HEK293T (cell line): Measurements from ENCODE around the gene ZNF43.
"Not testable (repeated sequence)": the region's sequence is repeated elsewhere in the genome, so short reads cannot be mapped to it uniquely, and the experiment has no call there.

Experiments used
- CTCF ChIA-PET: fragments of 350-600 bp; formaldehyde crosslinking; extraction: SDS; loops from one replicate; lab custom pipeline; 2021; ENCODE audit warnings: antibody characterized with exemption, inconsistent platforms; lab: Yijun Ruan, JAX
- POLR2A ChIA-PET: fragments of 350-600 bp; formaldehyde crosslinking; extraction: SDS; loops from one replicate; lab custom pipeline; 2020; ENCODE audit warnings: antibody characterized with exemption, inconsistent platforms; lab: Yijun Ruan, JAX
- DNase-seq: peaks from one replicate; pipeline ENCODE4 v3.0.0; 2012; ENCODE audit warnings: mixed read lengths; ENCODE audit errors: extremely low spot score
- BHLHE40 ChIP-seq: fragments of 450-650 bp; IDR thresholded peaks from 2 replicates; pipeline ENCODE4 v1.6.1; 2016; ENCODE audit warnings: mild to moderate bottlenecking, moderate library complexity, borderline replicate concordance
- CTBP1 ChIP-seq: fragments of 450-650 bp; IDR thresholded peaks from 2 replicates; pipeline ENCODE4 v1.6.1; 2016; ENCODE audit warnings: borderline replicate concordance
- ELF4 ChIP-seq: fragments of 450-650 bp; IDR thresholded peaks from 2 replicates; pipeline ENCODE4 v1.6.1; 2017; ENCODE audit warnings: antibody characterized with exemption
- FOXA1 ChIP-seq: fragments of 450-650 bp; IDR thresholded peaks from 2 replicates; pipeline ENCODE4 v1.6.1; 2016; ENCODE audit warnings: mild to moderate bottlenecking
- HDGF ChIP-seq: fragments of 450-650 bp; IDR thresholded peaks from 2 replicates; pipeline ENCODE4 v1.6.1; 2017; ENCODE audit warnings: antibody characterized with exemption, borderline replicate concordance
- SUZ12 ChIP-seq: fragments of 450-650 bp; IDR thresholded peaks from 2 replicates; pipeline ENCODE4 v1.6.1; 2016; ENCODE audit warnings: mild to moderate bottlenecking
- ZNF384 ChIP-seq: fragments of 450-650 bp; IDR thresholded peaks from 2 replicates; pipeline ENCODE4 v1.6.1; 2016
- TF ChIP-seq, protein P1 (sequence below): fragments of 450-650 bp; IDR thresholded peaks from 2 replicates; pipeline ENCODE4 v1.6.1; 2016

ZNF43 gene

GRCh38 chr19:21765151-21765550, 70.8 kb downstream of the ZNF43 start:
- TF ChIP-seq ZNF384 (no peak), BHLHE40 (no peak), ELF4 (no peak), FOXA1 (no peak), CTBP1 (no peak), HDGF (no peak)
- CTCF ChIA-PET = no interaction called here
- DNase-seq = no peak
- POLR2A ChIA-PET = no interaction called here

DNA sequence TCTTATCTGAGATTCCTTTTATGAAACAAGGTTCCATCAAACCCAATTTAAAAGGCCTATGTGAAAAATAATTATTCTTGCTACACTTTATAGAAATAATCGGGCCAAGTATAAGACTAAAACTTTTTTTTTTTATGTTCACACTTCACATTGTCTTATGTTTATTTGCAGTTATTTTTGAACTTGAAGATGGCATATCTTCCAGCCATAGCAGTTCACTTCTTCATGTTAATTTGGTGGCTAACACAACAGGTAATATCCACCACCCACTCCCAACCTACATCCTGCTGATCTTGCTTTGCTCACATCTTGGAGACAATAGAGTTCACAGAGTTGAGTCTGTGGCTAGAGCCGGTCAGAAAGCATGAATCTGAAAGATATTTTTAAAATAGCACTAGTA, 74.4 kb downstream of the ZNF43 start:
- POLR2A ChIA-PET = not testable (repeated sequence)

DNA sequence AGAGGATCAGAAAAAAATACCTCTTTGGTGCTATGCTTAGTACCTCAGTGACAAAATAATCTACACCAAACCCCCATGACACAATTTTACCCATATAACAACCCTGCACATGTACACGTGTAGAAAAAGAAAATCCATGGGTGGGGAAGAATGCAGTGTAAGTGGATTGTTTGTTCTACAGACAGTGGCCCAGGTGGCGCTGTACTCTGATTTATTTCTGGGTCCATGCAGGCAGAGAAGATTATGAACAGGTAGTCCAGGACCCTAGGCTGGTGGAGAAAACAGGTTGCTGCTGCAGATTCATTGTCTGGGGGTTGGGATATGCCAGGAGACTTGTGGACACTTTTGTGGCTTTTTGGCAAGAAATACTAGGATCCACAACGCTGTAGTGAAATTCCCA, 77.7 kb downstream of the ZNF43 start:
- CTCF ChIA-PET = no interaction called here

More for the DNA sequence above, 74.4 kb downstream of the ZNF43 start:
- CTCF ChIA-PET, DNase-seq: not testable (repeated sequence)

GRCh38 chr19:21755555-21755954, 80.4 kb downstream of the ZNF43 start:
- DNase-seq, CTCF ChIA-PET, POLR2A ChIA-PET: not testable (repeated sequence)

More for the DNA sequence above, 77.7 kb downstream of the ZNF43 start:
- TF ChIP-seq SUZ12 = no peak
- no peak for TF ChIP-seq FOXA1
- TF ChIP-seq, protein P1, sequence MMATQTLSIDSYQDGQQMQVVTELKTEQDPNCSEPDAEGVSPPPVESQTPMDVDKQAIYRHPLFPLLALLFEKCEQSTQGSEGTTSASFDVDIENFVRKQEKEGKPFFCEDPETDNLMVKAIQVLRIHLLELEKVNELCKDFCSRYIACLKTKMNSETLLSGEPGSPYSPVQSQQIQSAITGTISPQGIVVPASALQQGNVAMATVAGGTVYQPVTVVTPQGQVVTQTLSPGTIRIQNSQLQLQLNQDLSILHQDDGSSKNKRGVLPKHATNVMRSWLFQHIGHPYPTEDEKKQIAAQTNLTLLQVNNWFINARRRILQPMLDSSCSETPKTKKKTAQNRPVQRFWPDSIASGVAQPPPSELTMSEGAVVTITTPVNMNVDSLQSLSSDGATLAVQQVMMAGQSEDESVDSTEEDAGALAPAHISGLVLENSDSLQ = no peak
- no peak for DNase-seq
- POLR2A ChIA-PET = no interaction called here
